Left cardiac atrium (tissue), 4 donors: ENCODE results near the gene FNBP1L. TPM values are rescaled to one million over a fixed set of nuclear protein-coding genes. Genes with fewer than 3 reads are reported as not detected.
"Not testable (repeated sequence)": the region's sequence is repeated elsewhere in the genome, so short reads cannot be mapped to it uniquely, and the experiment has no call there.

ENCODE experiments used
- ATAC-seq, 2 donors: fragments of 200-7000 bp; cut with Tn5 transposase; one replicate each; pipeline ENCODE4 v1.9.1; 2020; ENCODE audit warnings: mild to moderate bottlenecking in 2 of 2, moderate library complexity in 2 of 2
- DNase-seq: peaks from one replicate; pipeline ENCODE4 v3.0.0-alpha.2; 2020
- intact Hi-C, 2 donors: fragments of 100-400 bp; cut with DNase I; formaldehyde crosslinking; loops; one replicate each; pipeline versions ENCODE4 v1.14.1 to v1.15.1; 2022 to 2023
- total RNA-seq, 2 donors: library from RNA; stranded (reverse); fragmentation: NEBNext Ultra II Directional; extraction: Animal tissue kit (Norgen Biotek cat#: 25700); gene quantifications; one replicate each; pipeline ENCODE4 v1.2.1, GENCODE V29; 2021
- donor health status: DM: no; HTN: yes; CAD: no.
- donor health status: DM: no; HTN: yes; CAD: no; lungs with severe emphysema.
- donor health status: DM: yes; HTN: yes; CAD: no.
- donor health status: Dilated cardiomyopathy.

The FNBP1L gene
- total RNA-seq, 2 donors from 2014 or later = 18.0 to 20.9 TPM

- intact Hi-C loops = no loop called here
- no peak for DNase-seq
Measured at GRCh38 chr1:93471911-93472310, 24.0 kb downstream of the FNBP1L start.

GRCh38 chr1:93474321-93474720 lies 26.4 kb downstream of the FNBP1L start:
- intact Hi-C loops = no loop called here
- no peak for DNase-seq

More at GRCh38 chr1:93471911-93472310, 24.0 kb downstream of the FNBP1L start:
- ATAC-seq = peak in 1 of 2 donors; percentile 44

GRCh38 chr1:93475681-93476080 lies 27.8 kb downstream of the FNBP1L start:
- ATAC-seq = no peak
- intact Hi-C loops = no loop called here

More at GRCh38 chr1:93474321-93474720, 26.4 kb downstream of the FNBP1L start:
- no peak for ATAC-seq

GRCh38 chr1:93479133-93479745 lies 31.3 kb downstream of the FNBP1L start:
- DNase-seq, intact Hi-C loops, ATAC-seq: not testable (repeated sequence)

More at GRCh38 chr1:93475681-93476080, 27.8 kb downstream of the FNBP1L start:
- no peak for DNase-seq

- DNase-seq, intact Hi-C loops, ATAC-seq: not testable (repeated sequence)
Measured at GRCh38 chr1:93481899-93482298, 34.0 kb downstream of the FNBP1L start.

GRCh38 chr1:93483200-93483599 lies 35.3 kb downstream of the FNBP1L start:
- intact Hi-C loops = no loop called here
- no peak for ATAC-seq
- DNase-seq = no peak

- intact Hi-C loops = no loop called here
- DNase-seq (no peak), ATAC-seq (no peak)
Measured at GRCh38 chr1:93483606-93484005, 35.7 kb downstream of the FNBP1L start.

GRCh38 chr1:93488207-93488606 lies 40.3 kb downstream of the FNBP1L start:
- no peak for DNase-seq
- ATAC-seq = no peak
- intact Hi-C loops = no loop called here

- ATAC-seq (no peak), DNase-seq (no peak)
- intact Hi-C loops = no loop called here
Measured at GRCh38 chr1:93489756-93490155, 41.8 kb downstream of the FNBP1L start.

GRCh38 chr1:93490357-93490756 lies 42.4 kb downstream of the FNBP1L start:
- DNase-seq (no peak), ATAC-seq (no peak)
- intact Hi-C loops = no loop called here

GRCh38 chr1:93495911-93496310 lies 48.0 kb downstream of the FNBP1L start:
- DNase-seq (no peak), ATAC-seq (no peak)
- intact Hi-C loops = loop anchor here in 1 of 2 donors (1.0 kb wide), 1 partner anchor 9 kb away; no protein-coding TSS in a partner anchor

GRCh38 chr1:93496520-93496919 lies 48.6 kb downstream of the FNBP1L start:
- DNase-seq = no peak
- intact Hi-C loops = no loop called here
- no peak for ATAC-seq

- ATAC-seq = no peak
- intact Hi-C loops = no loop called here
- DNase-seq = no peak
Measured at GRCh38 chr1:93499075-93499474, 51.2 kb downstream of the FNBP1L start.

- intact Hi-C loops = no loop called here
- ATAC-seq (no peak), DNase-seq (no peak)
Measured at GRCh38 chr1:93499533-93499932, 51.6 kb downstream of the FNBP1L start.

GRCh38 chr1:93500275-93500674 lies 52.4 kb downstream of the FNBP1L start:
- ATAC-seq (no peak), DNase-seq (no peak)
- intact Hi-C loops = no loop called here

GRCh38 chr1:93501399-93501798 lies 53.5 kb downstream of the FNBP1L start:
- DNase-seq = no peak
- ATAC-seq = no peak
- intact Hi-C loops = no loop called here

GRCh38 chr1:93501829-93502369 lies 54.0 kb downstream of the FNBP1L start:
- DNase-seq (no peak), ATAC-seq (no peak)
- intact Hi-C loops = no loop called here

- ATAC-seq (peak in 1 of 2 donors; percentile 15), DNase-seq (no peak)
- intact Hi-C loops = no loop called here
Measured at GRCh38 chr1:93502571-93502970, 54.7 kb downstream of the FNBP1L start.

GRCh38 chr1:93503163-93503562 lies 55.2 kb downstream of the FNBP1L start:
- no peak for ATAC-seq
- intact Hi-C loops = no loop called here
- DNase-seq = no peak

- no peak for DNase-seq
- intact Hi-C loops = no loop called here
- no peak for ATAC-seq
Measured at GRCh38 chr1:93503816-93504215, 55.9 kb downstream of the FNBP1L start.
